GM12878 (cell line): ENCODE data around the gene WDR45B. TPM values are rescaled to one million over a fixed set of nuclear protein-coding genes. Genes with fewer than 3 reads are reported as not detected.

ENCODE experiments used
- ASH2L ChIP-seq: fragments of 300-600, 200-600 bp; sonication (generic); IDR thresholded peaks from 2 replicates; pipeline ENCODE4 v1.6.1; 2017; ENCODE audit warnings: low read depth, mild to moderate bottlenecking, borderline replicate concordance
- BMI1 ChIP-seq: fragments of 450-650 bp; IDR thresholded peaks from 2 replicates; pipeline ENCODE4 v1.6.1; 2016; ENCODE audit warnings: mild to moderate bottlenecking, moderate library complexity, borderline replicate concordance
- E2F8 ChIP-seq: fragments of 450-650 bp; IDR thresholded peaks from 2 replicates; pipeline ENCODE4 v1.6.1; 2018; ENCODE audit warnings: mild to moderate bottlenecking, low read depth, moderate library complexity; ENCODE audit not compliant: partially characterized antibody
- EED ChIP-seq: sonication (generic); IDR thresholded peaks from 2 replicates; pipeline ENCODE4 v1.6.1; 2016; ENCODE audit warnings: antibody characterized with exemption, low read depth
- GATAD2B ChIP-seq: fragments of 450-650 bp; conservative IDR thresholded peaks from 2 replicates; pipeline ENCODE4 v1.6.1; 2017; ENCODE audit warnings: low read depth, mild to moderate bottlenecking, moderate library complexity
- IKZF2 ChIP-seq, 2 experiments: fragments of 450-650 bp; IDR thresholded peaks; 2 replicates each; pipeline ENCODE4 v1.6.1; 2017; ENCODE audit warnings: mild to moderate bottlenecking in 2 of 2, moderate library complexity in 2 of 2
- KAT2A ChIP-seq: conservative IDR thresholded peaks from 2 replicates; pipeline ENCODE4 v1.6.1; 2011; ENCODE audit warnings: low read depth, low read length; ENCODE audit not compliant: control insufficient read depth
- NR2C2 ChIP-seq: IDR thresholded peaks from 2 replicates; pipeline ENCODE4 v1.6.1; 2011; ENCODE audit warnings: borderline replicate concordance, low read depth; ENCODE audit not compliant: control insufficient read depth, insufficient read length
- RUNX3 ChIP-seq: IDR thresholded peaks from 2 replicates; pipeline ENCODE4 v1.6.1; 2012; ENCODE audit warnings: low read length, inconsistent platforms
- SP1 ChIP-seq: IDR thresholded peaks from one replicate; pipeline ENCODE4 v1.6.1; 2011; ENCODE audit warnings: low read depth, low read length
- YBX1 ChIP-seq: fragments of 450-650 bp; IDR thresholded peaks from 2 replicates; pipeline ENCODE4 v1.6.1; 2016; ENCODE audit warnings: antibody characterized with exemption
- ZSCAN29 ChIP-seq: fragments of 450-650 bp; IDR thresholded peaks from 2 replicates; pipeline ENCODE4 v1.6.1; 2017; ENCODE audit warnings: mild to moderate bottlenecking, moderate library complexity
- polyA plus RNA-seq, 11 experiments: library from polyadenylated mRNA; depleted of rRNA in 4 of 11; unstranded in 6 of 11; stranded (reverse) in 5 of 11; fragments of >200 nt; fragmentation: Nextera tagmentation in 4 of 11; fragmentation: Illumina TruSeq in 1 of 11; extraction: Ambion mirVana in 4 of 11; extraction: Trizol in 1 of 11; gene quantifications; 1 replicate in 1 of 11; 2 replicates in 10 of 11; pipeline versions ENCODE4 v1.2.1 to v1.2.3, GENCODE V29; 2011 to 2016; ENCODE audit warnings: inconsistent platforms in 2 of 11, missing spikeins in 2 of 11, low read depth in 1 of 11
- total RNA-seq, 4 experiments: library from RNA; depleted of rRNA in 3 of 4; stranded (reverse); fragments of >200 nt in 3 of 4; fragmentation: Illumina TruSeq in 1 of 4; extraction: Trizol in 1 of 4; gene quantifications; 2 replicates each; pipeline versions ENCODE4 v1.2.1 to v1.2.3, GENCODE V29; 2013 to 2021

WDR45B gene
- total and polyA plus RNA-seq, 10 of the 15 experiments (the other 5 are each of a cell fraction or from before 2014, with no cell fraction given), result 1.0 to 73.7 (median 26.6) TPM

- TF ChIP-seq E2F8 (no peak), ASH2L (no peak), NR2C2 (no peak), GATAD2B (no peak), SP1 (no peak), KAT2A (no peak), EED (no peak), RUNX3 (no peak), ZSCAN29 (no peak), IKZF2 (IDR thresholded peaks at IDR 0.05) (no peak), BMI1 (no peak), YBX1 (no peak)
- TF ChIP-seq, all 136 proteins: peak for 0
Observed at GRCh38 chr17:82567286-82567685, 81.0 kb downstream of the WDR45B start (continued).
